GM19025 (cell line): ENCODE results near the gene HSD3B1.

Experiments
- ATAC-seq: cut with Tn5 transposase; IDR thresholded peaks from one replicate; pipeline ENCODE4 v1.9.1; 2021; ENCODE audit warnings: mild to moderate bottlenecking, low read depth, moderate library complexity; ENCODE audit not compliant: unreplicated experiment

The HSD3B1 gene

DNA sequence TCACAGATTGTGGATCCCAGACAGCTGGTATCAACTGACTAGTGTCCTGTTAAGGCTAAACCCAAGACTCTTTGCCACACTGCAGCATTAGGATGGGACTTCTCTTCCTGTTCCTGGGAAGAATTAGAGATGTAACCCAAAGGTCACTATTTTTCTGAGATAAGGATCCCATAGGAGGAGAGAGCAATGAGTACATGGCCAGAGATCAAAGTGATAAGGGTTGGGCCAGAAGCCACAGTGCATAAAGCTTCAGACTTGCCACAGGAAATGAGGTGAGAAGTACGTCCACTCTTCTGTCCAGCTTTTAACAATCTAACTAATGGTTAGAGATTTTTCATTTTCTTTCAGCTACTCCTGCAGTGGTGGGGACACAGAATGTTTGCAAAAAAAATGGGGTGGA lies at the start of gene HSD3B1:
Gene HSD3B1 (plus strand): TSS at position 270 of the 400 bp plus-strand sequence. CDS start 267 bp downstream, outside the sequence.
- ATAC-seq = no peak

DNA sequence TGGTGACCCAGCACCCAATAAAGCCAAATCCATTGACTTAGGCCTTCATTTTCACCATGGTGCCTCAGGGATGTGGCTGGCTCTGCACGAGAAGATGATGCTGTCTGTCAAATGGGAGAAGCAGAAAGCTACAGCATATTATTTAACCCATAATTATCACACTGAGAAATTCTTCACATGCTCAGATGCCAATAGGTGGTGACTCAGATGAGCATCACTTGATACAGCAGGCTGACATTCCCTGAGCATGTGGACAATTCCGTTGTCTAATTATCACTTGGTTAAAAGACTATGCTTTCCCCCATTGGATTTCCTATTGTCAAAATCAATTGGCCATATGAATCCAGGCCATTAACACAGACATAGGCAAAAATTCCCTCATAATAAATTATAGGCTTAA lies 44.0 kb upstream of the HSD3B1 start:
- ATAC-seq = no peak

DNA sequence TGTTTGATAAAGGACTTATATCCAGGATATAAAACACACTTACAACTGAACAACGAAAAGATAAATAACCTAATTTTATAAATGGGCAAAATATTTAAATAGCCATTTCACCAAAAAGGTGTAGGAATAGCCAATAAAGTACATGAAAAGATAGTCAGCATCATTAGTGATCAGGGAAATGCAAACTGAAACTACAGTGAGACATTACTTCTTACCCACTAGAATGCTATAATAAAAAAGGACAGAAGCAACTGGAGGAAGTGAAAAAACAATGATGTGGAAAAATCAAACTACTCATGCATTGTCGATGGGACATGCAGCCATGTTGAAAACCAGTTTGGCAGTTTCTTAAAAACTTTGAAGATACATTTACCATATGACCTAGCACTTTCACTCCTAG lies 43.4 kb upstream of the HSD3B1 start:
- ATAC-seq = no peak

DNA sequence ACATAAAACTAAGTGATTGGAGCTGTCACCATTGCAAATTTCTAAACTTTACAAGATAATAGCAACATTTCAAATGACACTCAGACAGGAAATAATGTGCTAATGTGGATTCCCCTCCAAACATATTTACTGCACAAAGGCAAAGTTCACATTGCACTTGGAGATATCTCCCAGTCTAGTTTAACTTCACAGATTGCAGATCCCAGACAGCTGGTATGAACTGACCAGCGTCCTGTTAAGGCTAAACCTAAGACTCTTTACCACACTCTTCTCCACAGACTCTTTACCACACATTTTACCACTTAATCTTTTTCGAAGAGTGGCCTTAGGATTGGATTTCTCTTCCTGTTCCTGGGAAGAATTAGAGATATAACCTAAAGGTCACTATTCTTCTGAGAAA lies 40.6 kb upstream of the HSD3B1 start:
- ATAC-seq = no peak

DNA sequence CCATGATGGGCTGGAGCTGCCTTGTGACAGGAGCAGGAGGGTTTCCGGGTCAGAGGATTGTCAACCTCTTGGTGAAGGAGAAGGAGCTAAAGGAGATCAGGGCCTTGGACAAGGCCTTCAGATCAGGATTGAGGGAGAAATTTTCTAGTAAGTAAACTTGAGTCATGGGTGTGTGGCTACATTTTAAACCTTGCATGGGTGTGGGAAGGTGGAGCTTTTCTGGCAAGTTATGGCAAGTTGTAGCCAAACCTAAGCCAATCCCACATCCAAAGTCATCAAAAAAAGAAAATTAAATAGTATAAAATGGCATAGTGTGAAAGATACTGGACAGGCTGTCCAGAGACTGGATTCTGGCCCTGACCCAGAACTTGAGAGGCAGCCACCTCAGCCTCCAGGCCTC lies 39.8 kb upstream of the HSD3B1 start:
- ATAC-seq = no peak

DNA sequence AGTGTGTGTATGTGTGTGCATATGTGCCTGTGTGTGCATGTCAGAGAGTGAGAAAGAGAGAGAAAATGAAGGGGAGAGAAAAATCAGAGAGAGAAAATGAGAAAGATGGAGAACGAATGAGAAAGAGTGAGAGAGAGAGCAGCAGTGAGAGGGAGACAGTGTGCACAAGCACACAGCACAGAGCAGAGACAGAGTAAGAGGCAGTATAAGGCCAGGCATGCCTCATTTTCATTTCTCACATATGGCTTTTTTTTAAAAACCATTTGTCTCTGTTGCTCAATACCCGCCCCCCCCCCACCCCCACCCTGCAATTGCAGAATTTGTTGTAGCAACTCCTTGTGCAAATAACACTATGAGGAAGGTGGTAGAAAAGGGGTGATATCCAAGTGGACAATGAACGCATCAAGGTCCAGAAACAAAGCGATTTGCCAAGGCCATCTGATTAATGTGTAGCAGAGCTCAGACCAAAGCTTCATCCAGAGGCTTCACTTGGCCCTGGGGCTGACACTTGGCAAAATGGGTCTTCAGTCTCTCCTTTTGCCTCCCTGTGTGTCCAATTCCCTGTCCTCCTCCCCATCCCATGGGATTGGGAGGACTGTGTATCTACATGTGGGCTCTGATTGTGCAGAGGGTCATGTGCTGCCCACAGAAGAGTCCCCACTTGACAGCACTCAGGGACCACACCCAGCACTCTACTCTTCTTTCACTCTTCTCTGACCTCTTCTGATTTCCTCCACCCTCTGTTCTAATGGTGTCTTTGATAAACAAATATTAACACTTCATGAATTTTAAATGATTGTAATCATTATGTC lies 38.9 kb upstream of the HSD3B1 start:
- ATAC-seq = no peak

DNA sequence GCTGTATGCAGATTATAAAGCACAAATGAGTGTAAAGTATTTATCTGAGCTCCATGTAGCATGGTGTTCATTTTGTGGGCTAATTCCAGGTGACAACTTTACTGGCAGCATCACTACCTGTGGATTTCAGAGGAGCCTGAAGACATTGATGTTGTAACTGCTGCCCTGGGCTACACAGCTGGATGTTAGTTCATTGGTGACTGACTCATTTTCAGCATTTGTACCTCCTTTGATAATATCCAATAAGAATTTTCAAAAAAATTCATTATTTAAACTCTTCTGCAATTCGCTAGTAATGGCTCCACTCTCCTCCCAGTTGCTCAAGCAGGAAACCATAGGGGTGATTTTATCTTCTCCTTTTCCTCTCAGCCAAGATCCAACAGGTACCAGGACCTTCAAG lies 37.3 kb upstream of the HSD3B1 start:
- no peak for ATAC-seq

DNA sequence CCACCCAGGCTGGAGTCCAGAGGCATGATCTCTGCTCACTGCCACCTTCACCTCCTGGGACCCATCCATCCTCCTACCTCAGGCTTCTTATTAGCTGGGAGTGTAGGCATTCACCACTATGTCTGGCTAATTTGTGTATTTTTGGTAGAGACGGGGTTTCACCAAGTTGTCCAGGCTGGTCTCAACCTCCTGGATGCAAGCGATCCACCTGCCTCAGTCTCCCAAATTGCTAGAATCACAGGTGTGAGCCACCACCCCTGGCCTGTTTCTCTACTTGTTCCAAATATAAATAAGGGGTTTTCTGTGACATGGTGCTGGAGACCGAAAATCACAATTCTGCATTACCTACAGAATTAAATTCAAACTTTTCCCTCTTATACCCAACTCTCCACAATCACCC lies 36.6 kb upstream of the HSD3B1 start:
- no peak for ATAC-seq

DNA sequence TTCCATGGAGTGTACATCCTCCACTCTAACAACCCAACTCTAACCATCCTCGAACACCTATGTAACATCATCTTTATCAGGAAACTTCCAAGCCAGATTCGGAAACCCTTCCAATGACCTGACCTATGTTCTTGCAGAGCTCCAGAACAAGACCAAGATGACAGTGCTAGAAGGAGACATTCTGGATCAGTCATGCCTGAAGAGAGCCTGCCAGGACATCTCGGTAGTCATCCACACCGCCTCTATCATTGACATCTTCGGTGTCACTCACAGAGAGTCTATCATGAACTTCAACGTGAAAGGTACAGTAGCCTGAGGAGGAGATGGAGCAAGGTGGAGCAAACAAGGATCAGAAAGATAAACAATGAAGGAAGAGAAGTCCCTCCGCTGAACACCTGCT lies 36.1 kb upstream of the HSD3B1 start:
- no peak for ATAC-seq

DNA sequence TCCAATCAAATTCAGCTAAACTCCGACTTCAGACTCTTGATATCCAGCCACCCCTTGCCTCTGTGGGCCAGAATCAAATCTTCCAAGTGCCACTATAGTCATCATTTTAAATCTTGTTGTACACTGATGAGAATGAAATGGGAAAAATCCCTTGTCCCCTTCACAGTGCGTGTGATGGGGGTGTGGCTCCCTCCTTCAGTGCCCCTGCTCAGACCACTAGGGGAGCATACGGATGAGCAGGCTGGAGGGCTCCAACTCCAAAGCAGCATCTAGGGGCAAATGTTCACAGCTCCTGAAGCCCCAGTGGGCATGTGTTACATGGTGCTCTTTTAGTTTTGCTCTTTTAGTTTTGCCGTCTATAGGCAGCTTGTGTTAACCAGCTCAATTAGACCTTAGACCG lies 35.4 kb upstream of the HSD3B1 start:
- ATAC-seq = no peak

DNA sequence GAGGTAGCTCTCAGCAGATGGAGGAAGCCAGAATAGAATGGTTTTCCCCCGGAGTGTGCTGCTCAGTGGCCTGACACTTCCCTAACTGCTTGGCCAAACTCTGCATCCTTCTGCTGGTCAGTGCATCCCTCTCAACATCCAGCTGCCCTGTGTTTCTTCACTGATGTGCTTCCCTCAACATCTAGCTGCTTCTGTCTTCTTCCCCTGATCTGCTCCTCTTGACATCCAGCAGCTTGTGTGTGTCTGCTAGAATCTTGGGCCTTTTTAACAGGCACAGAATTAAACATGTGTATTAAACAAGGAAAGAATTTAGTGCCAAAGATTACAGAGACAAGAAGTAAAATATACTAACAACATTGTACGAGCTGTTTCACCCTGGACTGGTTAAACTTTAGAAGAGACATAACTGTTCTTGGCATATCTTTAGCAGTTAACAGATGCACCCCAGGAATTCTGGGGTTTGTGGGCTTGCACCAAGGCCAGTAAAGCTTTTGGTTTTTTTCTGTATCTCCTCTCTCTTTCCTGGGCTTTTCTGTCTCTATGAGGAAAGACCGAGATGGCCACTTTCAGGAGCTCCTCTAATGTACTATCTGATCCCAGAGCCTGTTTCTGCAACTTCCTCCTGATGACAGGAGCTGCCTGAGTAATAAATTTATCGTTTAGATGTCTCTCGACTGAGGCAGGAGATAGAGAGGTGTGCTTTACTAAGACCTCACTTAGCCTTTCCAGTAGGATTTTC lies 34.8 kb upstream of the HSD3B1 start:
- ATAC-seq = no peak

DNA sequence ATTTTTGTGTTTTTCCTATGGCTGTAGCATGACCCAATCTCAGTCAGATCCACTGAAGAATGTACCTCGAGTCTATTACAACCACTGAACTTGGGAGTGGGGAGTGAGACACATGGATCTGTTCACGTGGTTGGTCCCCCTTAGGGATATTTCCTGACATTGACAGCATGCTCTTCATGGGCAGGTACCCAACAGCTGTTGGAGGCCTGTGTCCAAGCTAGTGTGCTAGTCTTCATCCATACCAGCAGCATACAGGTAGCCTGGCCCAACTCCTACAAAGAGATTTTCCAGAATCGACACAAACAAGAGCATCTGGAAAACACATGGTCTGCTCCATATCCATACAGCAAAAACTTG lies 34.2 kb upstream of the HSD3B1 start:
- ATAC-seq = no peak

DNA sequence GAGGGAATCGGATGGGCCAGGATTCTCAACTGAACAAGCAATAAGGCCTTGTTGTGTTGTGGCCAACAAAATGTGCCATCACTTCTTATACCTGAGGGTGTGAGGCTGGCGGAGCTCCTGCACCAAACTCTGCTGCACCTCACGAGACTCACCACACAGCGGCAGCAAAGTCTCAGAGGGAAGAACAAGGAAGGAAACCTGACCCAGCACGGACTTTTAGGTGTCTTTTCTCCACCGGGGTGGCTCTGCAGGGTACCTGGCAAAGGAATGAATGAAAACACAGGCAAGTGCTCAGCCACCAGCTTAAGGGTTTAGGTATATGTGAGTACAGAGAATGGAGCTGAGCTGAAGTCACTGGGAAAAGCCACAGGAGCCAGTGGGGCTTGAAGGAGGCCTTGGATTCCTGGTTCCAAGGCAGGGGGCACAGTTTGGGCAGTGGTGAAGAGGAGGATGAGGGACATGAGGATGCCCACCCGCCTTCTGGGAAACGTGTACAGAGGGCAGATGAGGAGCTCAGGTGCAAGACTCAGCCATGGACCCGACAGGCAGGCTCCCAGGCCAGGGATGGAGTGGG lies 31.1 kb upstream of the HSD3B1 start:
- ATAC-seq = no peak

DNA sequence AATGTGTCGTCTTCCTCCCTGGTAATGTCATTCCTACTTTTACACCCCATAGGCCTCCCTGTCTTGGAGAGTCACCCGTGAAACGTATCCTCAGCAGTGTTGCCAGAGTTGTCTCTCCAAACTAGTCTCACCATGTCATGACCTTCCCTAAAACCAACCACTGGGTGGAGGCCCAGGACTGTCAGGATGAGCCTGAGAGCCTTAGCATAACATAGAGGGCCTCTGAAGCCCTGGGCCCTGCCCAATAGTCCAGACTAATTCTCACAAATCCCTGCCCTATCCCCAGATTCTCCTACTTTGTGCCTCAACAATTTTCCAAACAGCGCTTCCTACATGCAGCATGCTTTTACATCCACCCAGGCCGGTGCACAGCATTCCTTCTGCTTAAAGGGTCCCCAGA lies 29.3 kb upstream of the HSD3B1 start:
- ATAC-seq = no peak

DNA sequence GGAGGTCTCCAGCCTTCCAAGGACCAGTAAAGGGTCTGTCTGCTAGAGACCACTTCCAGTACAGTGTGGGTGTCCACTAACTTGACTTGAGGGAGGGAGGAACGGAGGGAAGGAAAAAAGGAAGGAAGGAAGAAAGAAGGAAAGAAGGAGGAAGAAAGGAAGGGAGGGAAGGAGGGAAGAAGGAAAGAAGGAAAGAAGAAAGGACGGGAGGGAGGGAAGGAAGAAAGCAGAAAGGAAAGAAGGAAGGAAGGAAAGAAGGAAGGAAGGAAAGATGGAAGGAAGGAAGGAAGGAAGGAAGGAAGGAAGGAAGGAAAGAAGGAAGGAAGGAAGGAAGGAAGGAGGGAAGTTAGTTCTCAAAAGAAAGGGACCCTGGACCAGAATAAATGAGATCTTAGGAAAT lies 26.8 kb upstream of the HSD3B1 start:
- ATAC-seq = no peak

DNA sequence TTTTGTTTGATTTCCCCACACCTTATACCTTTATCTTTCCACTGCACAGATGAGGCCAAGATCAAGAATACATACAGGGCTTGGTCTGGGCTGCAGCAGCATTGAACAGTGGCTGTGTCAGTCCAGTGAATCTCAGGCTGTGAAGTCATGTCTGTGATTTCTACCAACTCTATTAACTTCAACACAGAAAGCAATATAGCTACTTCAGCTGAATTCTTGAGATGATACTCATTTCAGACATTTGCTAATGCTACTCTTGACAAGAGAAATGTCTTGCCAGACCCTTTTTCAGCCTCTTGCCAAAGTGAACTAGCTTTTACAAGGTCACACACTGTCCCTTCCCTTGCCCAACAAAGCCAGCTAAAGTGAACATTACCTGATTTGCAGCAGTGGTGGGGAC lies 25.1 kb upstream of the HSD3B1 start:
- no peak for ATAC-seq

DNA sequence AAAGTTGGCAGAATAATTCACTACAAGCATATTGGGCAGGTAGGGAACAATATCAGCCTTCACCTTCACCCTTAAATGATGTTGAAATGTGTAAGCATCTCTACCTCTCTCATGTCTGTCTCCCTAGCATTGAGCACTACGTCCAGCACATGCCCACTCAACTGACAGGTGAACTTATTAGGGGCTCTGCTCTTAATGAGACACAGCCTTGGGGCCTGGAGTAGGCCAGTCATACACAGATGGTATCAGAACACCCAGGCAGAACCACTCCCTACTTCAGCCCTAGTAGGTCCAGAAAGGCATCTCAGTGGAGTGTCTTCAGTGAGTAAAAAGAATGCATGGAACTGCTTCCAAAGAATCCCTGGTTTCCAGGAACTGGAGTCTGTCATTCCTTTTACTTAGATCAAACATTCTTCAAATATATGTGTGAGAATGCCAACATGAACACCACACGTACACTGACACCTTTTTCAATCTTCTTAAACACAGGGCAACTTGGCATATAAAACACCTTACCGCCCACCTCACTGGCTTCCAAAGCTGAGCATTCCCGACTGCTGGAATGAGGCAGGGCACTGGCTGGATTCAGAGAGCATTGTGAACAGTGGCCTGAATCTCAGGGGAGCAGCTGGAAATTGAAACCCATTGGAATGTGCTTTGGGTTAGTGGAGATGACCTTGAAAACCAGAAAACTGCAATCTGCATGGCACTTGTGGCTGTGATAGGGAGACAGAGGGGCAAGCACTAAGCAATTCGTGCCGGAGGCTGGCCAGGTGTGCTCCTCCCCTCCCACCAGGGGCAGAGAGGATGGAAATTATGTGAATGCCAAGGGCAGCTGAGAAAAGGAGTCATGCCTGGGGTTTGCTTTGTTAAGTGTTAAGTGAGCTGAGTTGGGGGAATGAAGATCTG lies 24.2 kb upstream of the HSD3B1 start:
- ATAC-seq = no peak

DNA sequence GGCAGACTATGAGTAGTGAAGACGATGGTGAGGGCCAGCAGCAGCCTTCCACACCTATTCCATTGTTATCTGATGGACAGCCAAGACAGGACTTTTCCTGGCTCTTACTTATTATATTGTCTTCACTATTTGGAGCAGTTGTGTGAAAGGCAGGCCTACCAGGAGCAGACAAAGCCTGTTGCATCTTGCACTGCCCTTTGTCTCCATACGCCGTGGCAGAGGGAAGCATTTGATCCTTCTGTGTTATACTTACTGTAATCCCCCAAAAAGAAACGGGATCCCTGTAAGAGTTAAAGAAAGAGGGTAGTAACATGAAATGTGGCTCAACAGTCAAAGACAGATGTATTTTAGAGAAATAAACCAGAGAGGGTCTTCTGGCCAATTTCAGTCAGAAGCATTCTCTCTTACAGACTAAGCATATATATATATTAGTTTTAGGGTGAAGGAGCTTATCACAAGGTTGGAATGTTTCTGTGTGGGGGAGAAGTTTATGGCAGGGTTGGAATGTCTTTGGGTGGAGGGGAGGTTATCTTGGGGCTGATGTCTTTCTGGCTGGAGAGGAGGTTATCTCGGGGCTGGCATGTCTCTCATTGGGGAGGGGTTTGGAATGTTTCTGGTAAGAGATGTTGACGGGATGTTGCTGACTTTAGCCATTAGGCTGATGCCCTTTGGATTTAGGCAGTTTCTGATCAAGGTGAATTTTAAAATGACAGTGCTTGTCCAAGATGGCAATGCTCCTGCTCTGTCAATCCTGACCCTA lies 23.4 kb upstream of the HSD3B1 start:
- no peak for ATAC-seq

DNA sequence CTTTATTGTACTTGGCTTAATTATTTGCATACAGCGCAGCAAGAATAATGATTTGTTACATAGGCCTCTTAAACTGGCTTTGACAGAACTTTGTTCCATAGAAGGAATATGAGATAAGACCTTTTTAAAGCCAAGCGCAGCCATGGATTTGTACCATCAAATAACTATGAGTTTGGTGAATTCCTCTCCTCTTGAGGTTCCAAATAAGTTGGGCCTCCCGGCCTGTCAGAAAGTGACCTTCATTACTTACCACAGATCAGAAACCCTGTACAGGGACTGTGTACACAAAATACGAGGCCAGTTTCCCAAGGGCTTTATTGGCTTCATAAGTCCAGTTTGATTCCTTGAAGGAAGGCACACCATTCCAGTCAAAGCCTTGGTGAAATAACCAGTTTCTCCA lies 21.8 kb upstream of the HSD3B1 start:
- ATAC-seq = no peak

DNA sequence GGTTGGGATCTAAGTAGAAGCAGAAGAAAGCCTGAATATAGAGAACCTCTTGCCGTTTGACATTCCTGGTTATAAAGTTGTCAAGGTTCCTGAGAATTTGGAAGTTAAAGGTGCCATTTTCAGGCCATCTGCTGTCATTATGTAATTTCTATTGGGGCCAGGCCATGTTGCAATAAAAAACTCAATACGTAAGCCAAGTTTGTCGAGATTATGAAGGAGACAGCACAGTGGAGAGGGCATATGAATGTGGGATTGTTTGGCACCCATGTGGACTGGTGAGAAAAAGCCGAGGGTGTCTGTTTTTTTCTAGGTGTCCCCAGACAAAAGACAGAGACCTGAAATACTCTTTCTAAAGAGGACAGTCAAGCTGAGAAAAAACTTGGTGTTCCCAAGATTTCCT lies 18.8 kb upstream of the HSD3B1 start:
- no peak for ATAC-seq
